Effector memory CD8-positive, alpha-beta T cell (primary cell): ENCODE data around the gene TECPR2.
A peak's percentile ranks its signal among the peaks of the same experiment; 100 is the strongest.

Source experiments
- ATAC-seq: fragments of 150-1000 bp; cut with Tn5 transposase; replicated peaks from 2 replicates; pipeline ENCODE4 v1.10.0; 2021; ENCODE audit warnings: mild to moderate bottlenecking, moderate library complexity
- DNase-seq, 3 experiments: peaks; one replicate each; pipeline ENCODE4 v3.0.0; 2021
- H3K27ac Mint-ChIP-seq, 2 donors: one replicate each; pipeline ENCODE4 v1.8.0; 2022; ENCODE audit warnings: mild to moderate bottlenecking in 2 of 2, mixed read lengths in 2 of 2, moderate library complexity in 2 of 2
- H3K27me3 Mint-ChIP-seq, 2 donors: one replicate each; pipeline ENCODE4 v1.8.0; 2022; ENCODE audit warnings: mixed read lengths in 2 of 2
- H3K36me3 Mint-ChIP-seq: one replicate; pipeline ENCODE4 v1.8.0; 2022; ENCODE audit warnings: mild to moderate bottlenecking, moderate library complexity, mixed read lengths; ENCODE audit not compliant: insufficient read depth
- H3K4me1 Mint-ChIP-seq, 2 donors: one replicate each; pipeline ENCODE4 v1.8.0; 2022; ENCODE audit warnings: low read depth in 2 of 2, mixed read lengths in 2 of 2
- H3K4me3 Mint-ChIP-seq, 2 donors: one replicate each; pipeline ENCODE4 v1.8.0; 2022; ENCODE audit warnings: mild to moderate bottlenecking in 2 of 2, mixed read lengths in 2 of 2, moderate library complexity in 2 of 2
- H3K9me3 Mint-ChIP-seq, 2 donors: one replicate each; pipeline ENCODE4 v1.8.0; 2022; ENCODE audit warnings: mixed read lengths in 2 of 2

Gene TECPR2

GRCh38 chr14:102504328-102504999 is 141.7 kb downstream of the TECPR2 start:
- Mint-ChIP-seq H3K27ac (peak overlapping the region; percentile 23 to 58), H3K4me1 (peaks cover 10 to 14% of the 10 kb centered on the region in 2 donors), H3K4me3 (no peak overlapping the region), H3K27me3 (no peaks in the 10 kb centered on the region), H3K9me3 (peaks cover 0 to 2% of the 10 kb centered on the region in 2 donors), H3K36me3 (peaks cover 13% of the 10 kb centered on the region)
- DNase-seq (no peak), ATAC-seq (no peak)

- peaks cover 9% of the 10 kb centered on the region for H3K36me3 Mint-ChIP-seq
- ATAC-seq (no peak), DNase-seq (no peak)
- H3K4me1 Mint-ChIP-seq, result peaks cover 8 to 12% of the 10 kb centered on the region in 2 donors
- H3K9me3 Mint-ChIP-seq, result peaks cover 0 to 2% of the 10 kb centered on the region in 2 donors
- H3K27ac Mint-ChIP-seq, result peak overlapping the region; percentile 23 to 58
- no peaks in the 10 kb centered on the region for H3K27me3 Mint-ChIP-seq
- H3K4me3 Mint-ChIP-seq, result no peak overlapping the region
These were observed 142.4 kb downstream of the TECPR2 start for GRCh38 chr14:102505000-102505619.

- DNase-seq, result no peak
- no peak for ATAC-seq
- Mint-ChIP-seq H3K27me3 (no peaks in the 10 kb centered on the region), H3K9me3 (peaks cover 0 to 2% of the 10 kb centered on the region in 2 donors), H3K4me3 (no peak overlapping the region), H3K36me3 (peaks cover 7% of the 10 kb centered on the region), H3K4me1 (peaks cover 4 to 9% of the 10 kb centered on the region in 2 donors), H3K27ac (peak overlapping the region in 1 of 2 donors; percentile 79)
These were observed 143.3 kb downstream of the TECPR2 start for GRCh38 chr14:102505775-102506625.

DNA sequence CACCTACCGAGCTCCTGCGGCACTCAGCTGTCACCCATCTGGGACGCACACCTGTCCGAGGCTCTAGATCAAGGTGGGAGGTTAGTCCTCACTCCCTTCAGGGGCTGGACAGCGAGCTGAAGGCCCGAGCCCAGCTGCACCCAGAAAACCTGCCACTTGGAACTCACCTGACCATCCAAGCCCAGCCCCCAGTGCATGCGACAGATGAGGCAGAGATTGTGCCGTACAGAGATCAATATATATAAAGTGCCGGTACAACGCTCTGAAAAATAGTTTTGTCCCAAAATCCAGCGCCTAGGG is 143.8 kb downstream of the TECPR2 start:
- H3K9me3 Mint-ChIP-seq, result peaks cover 0 to 2% of the 10 kb centered on the region in 2 donors
- H3K27ac Mint-ChIP-seq, result peak overlapping the region in 1 of 2 donors; percentile 79
- DNase-seq (no peak), ATAC-seq (no peak)
- H3K4me3 Mint-ChIP-seq, result no peak overlapping the region
- H3K36me3 Mint-ChIP-seq, result peaks cover 7% of the 10 kb centered on the region
- H3K4me1 Mint-ChIP-seq, result peaks cover 4 to 9% of the 10 kb centered on the region in 2 donors
- no peaks in the 10 kb centered on the region for H3K27me3 Mint-ChIP-seq

GRCh38 chr14:102507081-102507856 is 144.5 kb downstream of the TECPR2 start:
- H3K4me3 Mint-ChIP-seq, result no peak overlapping the region
- no peaks in the 10 kb centered on the region for H3K27me3 Mint-ChIP-seq
- peak overlapping the region in 1 of 2 donors; percentile 79 for H3K27ac Mint-ChIP-seq
- peaks cover 7% of the 10 kb centered on the region for H3K36me3 Mint-ChIP-seq
- H3K9me3 Mint-ChIP-seq, result peaks cover 0 to 2% of the 10 kb centered on the region in 2 donors
- peaks cover 4 to 9% of the 10 kb centered on the region in 2 donors for H3K4me1 Mint-ChIP-seq
- no peak for ATAC-seq
- no peak for DNase-seq

- Mint-ChIP-seq H3K4me3 (peak overlapping the region in 1 of 2 donors; percentile 63), H3K4me1 (peaks cover 4 to 9% of the 10 kb centered on the region in 2 donors), H3K36me3 (peaks cover 7% of the 10 kb centered on the region), H3K27ac (peak overlapping the region in 1 of 2 donors; percentile 59), H3K9me3 (peaks cover 0 to 2% of the 10 kb centered on the region in 2 donors), H3K27me3 (no peaks in the 10 kb centered on the region)
- DNase-seq (no peak), ATAC-seq (no peak)
These were observed 145.1 kb downstream of the TECPR2 start for GRCh38 chr14:102507857-102508312.

DNA sequence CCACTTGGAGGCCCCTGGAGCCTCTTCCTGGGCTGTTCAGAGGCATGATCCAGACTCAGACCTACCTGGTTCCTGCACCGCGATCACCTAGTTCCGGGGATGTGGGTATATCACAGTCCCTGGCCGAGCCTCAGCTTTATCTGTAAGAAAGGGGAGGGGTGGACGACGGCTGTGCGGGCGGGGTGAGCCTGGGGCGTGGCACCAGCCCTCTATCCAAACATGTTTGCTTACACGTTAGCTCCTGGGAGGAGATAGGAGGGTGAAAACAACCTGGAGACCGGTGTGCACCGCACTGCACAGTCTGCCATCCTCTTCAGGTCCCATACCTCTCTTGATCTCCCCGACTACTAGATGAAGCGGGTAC is 145.7 kb downstream of the TECPR2 start:
- Mint-ChIP-seq H3K27ac (peak overlapping the region; percentile 46 to 59), H3K4me1 (peaks cover 4 to 9% of the 10 kb centered on the region in 2 donors), H3K36me3 (peaks cover 7% of the 10 kb centered on the region), H3K4me3 (peak overlapping the region; percentile 63 to 68), H3K9me3 (peaks cover 0 to 2% of the 10 kb centered on the region in 2 donors), H3K27me3 (no peaks in the 10 kb centered on the region)
- ATAC-seq (no peak), DNase-seq (no peak)

DNA sequence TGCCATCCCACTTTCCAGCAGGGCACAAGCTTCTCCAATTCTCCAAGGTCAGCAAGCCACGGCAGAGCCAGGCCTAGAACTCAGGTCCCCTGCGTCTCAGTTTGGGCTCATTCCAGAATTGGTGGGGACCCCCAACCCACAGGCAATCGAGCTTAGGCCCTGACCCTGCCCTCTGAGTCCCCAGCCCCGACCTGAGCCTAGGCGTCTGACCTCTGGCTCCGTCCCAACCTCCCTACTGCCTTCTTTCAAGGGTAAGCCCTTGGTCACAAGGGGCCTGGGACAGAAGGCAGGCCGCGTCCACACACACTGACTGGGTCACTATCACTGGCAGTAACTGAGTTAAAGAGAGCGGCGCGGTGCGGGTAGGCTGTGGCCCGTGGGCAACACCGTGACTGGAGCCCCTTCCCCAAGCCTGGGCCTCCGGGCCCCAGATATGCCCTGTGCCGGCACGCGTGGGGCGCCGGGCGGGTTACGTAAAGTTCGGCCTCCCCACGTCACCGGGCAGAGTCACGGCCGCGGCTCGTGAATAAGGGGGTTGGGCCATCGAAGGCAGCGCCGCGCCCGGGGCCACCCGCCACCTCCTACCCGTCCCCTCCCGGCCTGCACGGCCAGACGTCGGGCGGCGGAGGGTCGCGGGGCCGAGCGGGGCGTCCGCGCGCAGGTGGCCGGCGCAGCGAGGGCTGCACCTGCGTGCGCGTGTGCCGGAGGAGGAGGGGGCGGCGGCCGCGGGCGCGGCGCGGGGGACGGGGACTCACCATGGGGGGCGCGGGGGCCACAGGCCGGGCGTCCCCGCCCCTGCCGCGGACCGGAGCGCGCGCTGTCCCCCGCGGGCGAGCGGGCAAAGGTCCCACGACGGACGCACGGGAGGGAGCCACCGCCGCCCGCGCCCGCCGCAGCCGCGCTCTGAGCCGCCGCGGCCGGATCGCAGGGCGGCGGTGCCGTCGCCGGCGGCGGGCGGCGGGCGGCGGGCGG is 146.3 kb downstream of the TECPR2 start:
- DNase-seq (peak in 1 of 3 experiments; percentile 30), ATAC-seq (peak; percentile 39)
- Mint-ChIP-seq H3K27me3 (no peaks in the 10 kb centered on the region), H3K4me1 (peaks cover 4 to 9% of the 10 kb centered on the region in 2 donors), H3K36me3 (peaks cover 9% of the 10 kb centered on the region), H3K9me3 (peaks cover 0 to 2% of the 10 kb centered on the region in 2 donors), H3K27ac (peak overlapping the region; percentile 46 to 59), H3K4me3 (peak overlapping the region; percentile 84 to 85)

DNA sequence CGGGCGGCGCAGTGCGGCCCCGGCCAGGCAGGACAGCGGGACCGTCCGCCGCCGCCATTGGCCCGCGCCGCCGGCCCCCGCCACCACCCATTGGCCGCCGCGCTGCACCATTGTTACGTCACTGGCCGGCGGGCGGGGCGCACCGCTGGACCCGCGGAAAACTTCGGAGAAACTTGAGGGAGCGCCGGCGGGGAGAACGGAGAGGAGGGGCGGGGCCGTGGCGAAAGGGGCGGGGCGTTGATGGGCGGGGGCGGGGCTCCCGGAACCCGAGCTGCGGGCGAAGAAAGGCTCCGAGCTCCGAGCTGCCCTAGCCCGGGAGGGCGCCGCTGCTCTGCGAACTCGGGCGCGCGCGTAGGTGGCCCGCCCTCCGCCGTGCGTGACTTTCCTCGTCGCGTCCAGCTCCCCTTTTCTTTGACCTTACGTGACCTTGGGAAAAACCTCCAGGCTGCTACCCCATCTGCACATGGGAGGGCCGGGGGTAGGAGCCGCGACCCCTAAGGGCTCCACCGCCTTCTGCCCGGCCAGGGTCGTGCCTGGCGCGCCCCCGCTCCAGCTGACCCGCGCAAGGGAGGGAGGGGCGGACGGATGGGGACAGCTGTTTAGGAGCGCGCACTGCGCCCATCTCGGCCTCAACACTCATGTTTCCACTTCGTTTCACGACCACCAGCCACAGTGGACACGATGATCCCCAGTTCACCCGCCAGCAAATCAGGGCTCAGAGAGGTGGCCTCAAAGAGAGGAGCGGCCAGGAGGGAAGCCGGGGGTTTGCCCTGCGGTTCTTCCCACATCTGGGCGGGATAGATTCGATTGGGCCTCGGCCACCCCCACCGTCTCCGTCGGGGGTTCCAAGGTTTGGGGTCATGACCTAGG is 147.2 kb downstream of the TECPR2 start, which contains the start of gene ANKRD9:
ANKRD9 (minus strand) TSS at position 31 of the 870 bp plus-strand sequence. CDS start 1,887 bp downstream, outside the sequence.
- Mint-ChIP-seq H3K9me3 (peaks cover 0 to 2% of the 10 kb centered on the region in 2 donors), H3K4me1 (peaks cover 4 to 9% of the 10 kb centered on the region in 2 donors), H3K36me3 (peaks cover 11% of the 10 kb centered on the region), H3K27ac (peak within 1 kb of the TSS; percentile 77 to 83), H3K4me3 (peak within 1 kb of the TSS; percentile 84 to 85), H3K27me3 (no peaks in the 10 kb centered on the region)
- DNase-seq (peak; percentile 61 to 77 (median 76)), ATAC-seq (peak; percentile 78)

DNA sequence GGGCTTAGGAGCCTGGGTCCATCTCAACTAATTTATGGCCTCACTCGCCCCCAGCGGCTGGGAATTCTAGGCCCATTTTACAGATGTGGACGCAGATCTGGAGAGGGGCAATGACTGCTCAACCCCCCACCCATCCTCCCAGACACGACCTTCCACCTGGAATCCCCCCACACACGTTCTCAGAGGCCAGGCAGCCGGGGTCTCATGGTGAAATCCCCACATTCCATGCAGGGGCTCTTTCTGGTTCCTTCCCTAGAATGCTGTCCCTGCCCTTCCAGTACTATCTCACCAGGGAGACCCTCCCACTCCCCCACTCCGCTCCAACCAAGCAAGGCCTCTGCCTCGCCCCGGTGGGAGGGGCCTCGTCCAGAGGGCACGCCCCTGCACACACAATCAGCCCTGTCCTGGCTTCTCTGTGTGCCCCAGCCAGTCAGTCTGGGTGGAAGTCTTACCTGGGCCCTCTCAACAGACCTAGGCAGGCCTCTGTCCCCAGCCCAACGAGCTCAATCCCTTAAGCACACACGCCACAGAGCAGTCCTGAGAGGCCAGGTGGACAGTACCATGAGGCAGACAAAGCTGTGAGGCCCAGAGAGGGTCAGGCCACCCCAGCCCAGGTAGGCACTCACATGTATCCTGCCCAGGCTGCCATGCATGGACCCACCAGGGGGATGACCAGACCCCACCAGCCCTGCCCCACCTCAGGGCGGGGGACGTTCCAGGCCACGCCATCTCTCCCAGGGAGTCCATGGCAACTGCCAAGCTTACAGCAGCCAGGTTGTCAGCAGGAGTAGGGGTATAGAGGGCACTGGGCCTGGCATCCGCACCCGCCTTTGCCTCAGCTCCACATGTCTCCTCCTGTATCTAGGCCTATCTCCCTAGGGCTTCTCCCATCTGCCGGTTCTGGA is 148.1 kb downstream of the TECPR2 start:
- no peaks in the 10 kb centered on the region for H3K27me3 Mint-ChIP-seq
- H3K27ac Mint-ChIP-seq, result peak overlapping the region; percentile 77 to 83
- no peak for DNase-seq

More for the DNA sequence above, 148.1 kb downstream of the TECPR2 start:
- H3K4me3 Mint-ChIP-seq, result peak overlapping the region; percentile 84 to 85
- peaks cover 4 to 7% of the 10 kb centered on the region in 2 donors for H3K4me1 Mint-ChIP-seq
- no peak for ATAC-seq
- H3K9me3 Mint-ChIP-seq, result peaks cover 0 to 2% of the 10 kb centered on the region in 2 donors
- peaks cover 11% of the 10 kb centered on the region for H3K36me3 Mint-ChIP-seq
